SW480 (cell line): ENCODE data around the gene APOM.

Source experiments
- DNase-seq: peaks from one replicate; pipeline ENCODE4 v3.0.0-alpha.2; 2016; ENCODE audit warnings: low spot score

Gene APOM

GRCh38 chr6:31631209-31631608 lies 24.5 kb upstream of the APOM start:
- no peak for DNase-seq

GRCh38 chr6:31631681-31632278 lies 23.9 kb upstream of the APOM start:
- DNase-seq = no peak

- DNase-seq = no peak
Observed at GRCh38 chr6:31632279-31632946, 23.3 kb upstream of the APOM start.

- no peak for DNase-seq
Observed at GRCh38 chr6:31633447-31633846, 22.2 kb upstream of the APOM start.

- no peak for DNase-seq
Observed at GRCh38 chr6:31634131-31634530, 21.6 kb upstream of the APOM start.

- DNase-seq = no peak
Observed at GRCh38 chr6:31634969-31635575, 20.6 kb upstream of the APOM start.

- no peak for DNase-seq
Observed at GRCh38 chr6:31636698-31637596, 18.7 kb upstream of the APOM start.

- DNase-seq = no peak
Observed at GRCh38 chr6:31639043-31639442, 16.7 kb upstream of the APOM start.

- no peak for DNase-seq
Observed at GRCh38 chr6:31639449-31639861, 16.2 kb upstream of the APOM start.

GRCh38 chr6:31640612-31641011 lies 15.1 kb upstream of the APOM start:
- no peak for DNase-seq

- no peak for DNase-seq
Observed at GRCh38 chr6:31641370-31641769, 14.3 kb upstream of the APOM start.

- DNase-seq = no peak
Observed at GRCh38 chr6:31642798-31643570, 12.7 kb upstream of the APOM start.

GRCh38 chr6:31643818-31644454 lies 11.8 kb upstream of the APOM start:
- DNase-seq = no peak

- DNase-seq = no peak
Observed at GRCh38 chr6:31645325-31645724, 10.4 kb upstream of the APOM start.

GRCh38 chr6:31651602-31652191 lies 4.0 kb upstream of the APOM start:
- DNase-seq = peak; percentile 77

GRCh38 chr6:31652925-31653724 lies 2.6 kb upstream of the APOM start:
- peak; percentile 88 for DNase-seq

- DNase-seq = no peak
Observed at GRCh38 chr6:31654574-31655348, 933 bp upstream of the APOM start.

GRCh38 chr6:31657406-31658157 lies 1.9 kb downstream of the APOM start:
- no peak for DNase-seq
